Esophagus muscularis mucosa (tissue), 3 donors: Measurements from ENCODE around the gene ABI1.
A peak's percentile ranks its signal among the peaks of the same experiment; 100 is the strongest.

ENCODE experiments used
- POLR2AphosphoS5 ChIP-seq, 2 donors: sonication (generic); formaldehyde crosslinking; IDR thresholded peaks; one replicate each; pipeline ENCODE4 v1.6.1; 2017; ENCODE audit warnings: antibody characterized with exemption in 2 of 2
- TF ChIP-seq, protein P1 (sequence below), 3 experiments: fragments of 200-600 bp in 2 of 3; fragments of 450-650 bp in 1 of 3; sonication (generic) in 2 of 3; IDR thresholded peaks; one replicate each; pipeline ENCODE4 v1.5.1; 2017 to 2019; ENCODE audit warnings: antibody characterized with exemption in 3 of 3, mild to moderate bottlenecking in 2 of 3, moderate library complexity in 1 of 3

- no peak for TF ChIP-seq POLR2AphosphoS5 (IDR thresholded peaks at IDR 0.05)
- TF ChIP-seq, protein P1, sequence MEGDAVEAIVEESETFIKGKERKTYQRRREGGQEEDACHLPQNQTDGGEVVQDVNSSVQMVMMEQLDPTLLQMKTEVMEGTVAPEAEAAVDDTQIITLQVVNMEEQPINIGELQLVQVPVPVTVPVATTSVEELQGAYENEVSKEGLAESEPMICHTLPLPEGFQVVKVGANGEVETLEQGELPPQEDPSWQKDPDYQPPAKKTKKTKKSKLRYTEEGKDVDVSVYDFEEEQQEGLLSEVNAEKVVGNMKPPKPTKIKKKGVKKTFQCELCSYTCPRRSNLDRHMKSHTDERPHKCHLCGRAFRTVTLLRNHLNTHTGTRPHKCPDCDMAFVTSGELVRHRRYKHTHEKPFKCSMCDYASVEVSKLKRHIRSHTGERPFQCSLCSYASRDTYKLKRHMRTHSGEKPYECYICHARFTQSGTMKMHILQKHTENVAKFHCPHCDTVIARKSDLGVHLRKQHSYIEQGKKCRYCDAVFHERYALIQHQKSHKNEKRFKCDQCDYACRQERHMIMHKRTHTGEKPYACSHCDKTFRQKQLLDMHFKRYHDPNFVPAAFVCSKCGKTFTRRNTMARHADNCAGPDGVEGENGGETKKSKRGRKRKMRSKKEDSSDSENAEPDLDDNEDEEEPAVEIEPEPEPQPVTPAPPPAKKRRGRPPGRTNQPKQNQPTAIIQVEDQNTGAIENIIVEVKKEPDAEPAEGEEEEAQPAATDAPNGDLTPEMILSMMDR (IDR thresholded peaks at IDR 0.05), result peak; percentile 54 to 76 (median 62)
Observed at GRCh38 chr10:26881600-26882331, 21.0 kb upstream of the ABI1 start.
